Cardiac atrium fibroblast (primary cell): ENCODE results near the gene MAP2K5. TPM values are rescaled to one million over a fixed set of nuclear protein-coding genes. Genes with fewer than 3 reads are reported as not detected.

Experiments used
- total RNA-seq: library from RNA; depleted of rRNA; stranded (reverse); fragments of >200 nt; gene quantifications from 2 replicates; pipeline ENCODE4 v1.2.3, GENCODE V29; 2015

Gene MAP2K5
- total RNA-seq = 3.4 and 6.3 TPM in 2 replicates

GRCh38 chr15:67542420-67543347 is at the start of gene MAP2K5:
TSS of gene MAP2K5 (plus strand) at chr15:67542703. CDS start at chr15:67543336, 633 bp downstream.

GRCh38 chr15:67521029-67521782 is 21.3 kb upstream of the MAP2K5 start, which contains the start of gene C15orf61:
TSS of gene C15orf61 (plus strand) at chr15:67521131. CDS start at chr15:67521249, 118 bp downstream.

GRCh38 chr15:67824976-67825880 is 282.7 kb downstream of the MAP2K5 start, which contains the start of gene SKOR1:
TSS of gene SKOR1 (plus strand) at chr15:67825509. CDS start at chr15:67825603, 94 bp downstream.

GRCh38 chr15:67839929-67840748 is 297.6 kb downstream of the MAP2K5 start, which contains the start of gene RNU6-1:
TSS of gene RNU6-1 (minus strand) at chr15:67840045.

Other genes starting within 250 kb of the MAP2K5 start
- gene C15orf61, start 21.6 kb upstream of the MAP2K5 start, total RNA-seq = 0.54 and 1.6 TPM in 2 replicates